Liver (tissue), 3 donors: ENCODE data around the gene DAPK1.

Experiments
- CTCF ChIP-seq: fragments of 150-350 bp; IDR thresholded peaks from 2 replicates; pipeline ENCODE4 v1.5.1; 2017; ENCODE audit warnings: improper control_type of control experiment, low read depth, low read length; ENCODE audit not compliant: missing input control
- JUND ChIP-seq, 2 donors: IDR thresholded peaks; 2 replicates each; pipeline ENCODE4 v1.6.1; 2016; ENCODE audit warnings: antibody characterized with exemption in 2 of 2
- NR2F2 ChIP-seq: IDR thresholded peaks from 2 replicates; pipeline ENCODE4 v1.6.1; 2016; ENCODE audit warnings: antibody characterized with exemption
- RAD21 ChIP-seq, 2 donors: IDR thresholded peaks; 2 replicates each; pipeline ENCODE4 v1.6.1; 2016; ENCODE audit warnings: antibody characterized with exemption in 2 of 2, mild to moderate bottlenecking in 2 of 2
- REST ChIP-seq: IDR thresholded peaks from 2 replicates; pipeline ENCODE4 v1.6.1; 2016; ENCODE audit warnings: antibody characterized with exemption, mild to moderate bottlenecking
- RXRA ChIP-seq, 2 donors: IDR thresholded peaks; 2 replicates each; pipeline ENCODE4 v1.6.1; 2017 to 2018; ENCODE audit warnings: antibody characterized with exemption in 2 of 2, mild to moderate bottlenecking in 1 of 2
- SP1 ChIP-seq: IDR thresholded peaks from 2 replicates; pipeline ENCODE4 v1.6.1; 2018; ENCODE audit warnings: antibody characterized with exemption, mild to moderate bottlenecking
- TAF1 ChIP-seq: conservative IDR thresholded peaks from 2 replicates; pipeline ENCODE4 v1.6.1; 2016; ENCODE audit warnings: antibody characterized with exemption, mild to moderate bottlenecking
- YY1 ChIP-seq: IDR thresholded peaks from 2 replicates; pipeline ENCODE4 v1.6.1; 2016; ENCODE audit warnings: antibody characterized with exemption, mild to moderate bottlenecking
- donor health status: healthy.
- donor health status: healthy.

GRCh38 chr9:87518702-87519335 is 21.2 kb downstream of the DAPK1 start:
- TF ChIP-seq TAF1 (no peak), CTCF (no peak), SP1 (peak; percentile 17), REST (no peak), NR2F2 (peak; percentile 81), RXRA (IDR thresholded peaks at IDR 0.05) (peak; percentile 9 to 27), JUND (IDR thresholded peaks at IDR 0.05) (no peak), YY1 (no peak), RAD21 (IDR thresholded peaks at IDR 0.05) (peak in 1 of 2 donors; percentile 33)
